NAMALWA (cell line): ENCODE results near the gene ST3GAL6.
"Not testable (repeated sequence)": the region's sequence is repeated elsewhere in the genome, so short reads cannot be mapped to it uniquely, and the experiment has no call there.

ENCODE experiments used
- DNase-seq: peaks from one replicate; pipeline ENCODE4 v3.0.0-alpha.2; 2015; ENCODE audit warnings: low spot score

ST3GAL6 gene

GRCh38 chr3:98805571-98805970 is 42.4 kb downstream of the ST3GAL6 start:
- DNase-seq, result no peak

- no peak for DNase-seq
Observed at GRCh38 chr3:98806521-98806920, 43.4 kb downstream of the ST3GAL6 start.

- DNase-seq, result no peak
Observed at GRCh38 chr3:98807011-98807410, 43.9 kb downstream of the ST3GAL6 start.

- no peak for DNase-seq
Observed at GRCh38 chr3:98807561-98807960, 44.4 kb downstream of the ST3GAL6 start.

- no peak for DNase-seq
Observed at GRCh38 chr3:98808071-98808470, 44.9 kb downstream of the ST3GAL6 start.

- no peak for DNase-seq
Observed at GRCh38 chr3:98809557-98809956, 46.4 kb downstream of the ST3GAL6 start.

GRCh38 chr3:98811048-98811447 is 47.9 kb downstream of the ST3GAL6 start:
- no peak for DNase-seq

- DNase-seq, result peak; percentile 41
Observed at GRCh38 chr3:98812851-98813374, 49.8 kb downstream of the ST3GAL6 start.

- DNase-seq, result no peak
Observed at GRCh38 chr3:98814817-98815420, 51.8 kb downstream of the ST3GAL6 start.

GRCh38 chr3:98817547-98818041 is 54.5 kb downstream of the ST3GAL6 start:
- peak; percentile 72 for DNase-seq

- DNase-seq, result no peak
Observed at GRCh38 chr3:98821063-98821462, 57.9 kb downstream of the ST3GAL6 start.

GRCh38 chr3:98823791-98824190 is 60.7 kb downstream of the ST3GAL6 start:
- no peak for DNase-seq

- DNase-seq, result no peak
Observed at GRCh38 chr3:98824256-98824655, 61.1 kb downstream of the ST3GAL6 start.

- no peak for DNase-seq
Observed at GRCh38 chr3:98826126-98826525, 63.0 kb downstream of the ST3GAL6 start.

GRCh38 chr3:98827221-98827920 is 64.2 kb downstream of the ST3GAL6 start:
- no peak for DNase-seq

- no peak for DNase-seq
Observed at GRCh38 chr3:98829246-98829832, 66.2 kb downstream of the ST3GAL6 start.

GRCh38 chr3:98831060-98831459 is 67.9 kb downstream of the ST3GAL6 start:
- DNase-seq, result not testable (repeated sequence)

GRCh38 chr3:98839846-98840245 is 76.7 kb downstream of the ST3GAL6 start:
- DNase-seq, result no peak

GRCh38 chr3:98843266-98843959 is 80.3 kb downstream of the ST3GAL6 start:
- no peak for DNase-seq
